Upper lobe of right lung (tissue), 1 donor: Measurements from ENCODE around the gene C1orf21. TPM values are rescaled to one million over a fixed set of nuclear protein-coding genes. Genes with fewer than 3 reads are reported as not detected.

Experiments used
- ATAC-seq: fragments of 200-7000 bp; cut with Tn5 transposase; one replicate; pipeline ENCODE4 v1.9.1; 2020; ENCODE audit warnings: mild to moderate bottlenecking, moderate library complexity
- DNase-seq: peaks from one replicate; pipeline ENCODE4 v3.0.0-alpha.2; 2020
- H3K27ac ChIP-seq: fragments of 200-600 bp; one replicate; pipeline ENCODE4 v1.8.0; 2022
- H3K27me3 ChIP-seq: fragments of 200-600 bp; one replicate; pipeline ENCODE4 v1.8.0; 2022; ENCODE audit warnings: mild to moderate bottlenecking
- H3K36me3 ChIP-seq: fragments of 200-600 bp; one replicate; pipeline ENCODE4 v1.8.0; 2022
- H3K4me1 ChIP-seq: fragments of 200-600 bp; one replicate; pipeline ENCODE4 v1.8.0; 2022
- H3K4me3 ChIP-seq: fragments of 200-600 bp; one replicate; pipeline ENCODE4 v1.8.0; 2022; ENCODE audit warnings: mild to moderate bottlenecking
- H3K9me3 ChIP-seq: fragments of 200-600 bp; one replicate; pipeline ENCODE4 v1.8.0; 2022
- intact Hi-C: fragments of 100-400 bp; cut with DNase I; formaldehyde crosslinking; loops from one replicate; pipeline ENCODE4 v1.11.0; 2022
- total RNA-seq: library from RNA; stranded (reverse); fragmentation: NEBNext Ultra II Directional; extraction: Animal tissue kit (Norgen Biotek cat#: 25700); gene quantifications from one replicate; pipeline ENCODE4 v1.2.1, GENCODE V29; 2021
- TF ChIP-seq, protein P1 (sequence below): fragments of 200-600 bp; IDR thresholded peaks from one replicate; pipeline ENCODE4 v1.8.0; 2022; ENCODE audit warnings: antibody characterized with exemption
- donor health status: DM: no; HTN: yes; CAD: no; lungs with severe emphysema.

C1orf21 gene
- total RNA-seq, 1 donor from 2014 or later: 78.8 TPM

DNA sequence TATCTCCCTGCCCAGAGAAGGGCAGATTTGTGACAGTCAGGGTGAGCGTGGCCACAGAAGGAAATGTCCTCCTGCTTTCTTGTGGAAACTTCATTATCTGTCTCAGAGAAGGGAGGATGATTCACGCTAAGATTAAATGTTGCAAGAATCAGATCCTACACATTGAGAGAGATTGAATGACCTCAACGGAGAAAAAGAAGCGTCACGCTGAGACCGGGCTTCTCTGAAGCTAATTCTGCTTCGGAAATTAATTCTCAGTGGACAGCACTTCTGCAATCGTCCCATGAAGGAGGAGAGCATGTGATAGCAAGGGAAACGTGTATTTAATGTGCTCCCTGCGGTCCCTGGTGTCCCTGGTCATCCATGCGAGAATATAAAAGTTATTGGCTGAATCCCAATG is 19.8 kb upstream of the C1orf21 start:
- H3K36me3 ChIP-seq: no peaks in the 10 kb centered on the region
- ATAC-seq: no peak
- H3K4me3 ChIP-seq: no peak overlapping the region
- TF ChIP-seq, protein P1, sequence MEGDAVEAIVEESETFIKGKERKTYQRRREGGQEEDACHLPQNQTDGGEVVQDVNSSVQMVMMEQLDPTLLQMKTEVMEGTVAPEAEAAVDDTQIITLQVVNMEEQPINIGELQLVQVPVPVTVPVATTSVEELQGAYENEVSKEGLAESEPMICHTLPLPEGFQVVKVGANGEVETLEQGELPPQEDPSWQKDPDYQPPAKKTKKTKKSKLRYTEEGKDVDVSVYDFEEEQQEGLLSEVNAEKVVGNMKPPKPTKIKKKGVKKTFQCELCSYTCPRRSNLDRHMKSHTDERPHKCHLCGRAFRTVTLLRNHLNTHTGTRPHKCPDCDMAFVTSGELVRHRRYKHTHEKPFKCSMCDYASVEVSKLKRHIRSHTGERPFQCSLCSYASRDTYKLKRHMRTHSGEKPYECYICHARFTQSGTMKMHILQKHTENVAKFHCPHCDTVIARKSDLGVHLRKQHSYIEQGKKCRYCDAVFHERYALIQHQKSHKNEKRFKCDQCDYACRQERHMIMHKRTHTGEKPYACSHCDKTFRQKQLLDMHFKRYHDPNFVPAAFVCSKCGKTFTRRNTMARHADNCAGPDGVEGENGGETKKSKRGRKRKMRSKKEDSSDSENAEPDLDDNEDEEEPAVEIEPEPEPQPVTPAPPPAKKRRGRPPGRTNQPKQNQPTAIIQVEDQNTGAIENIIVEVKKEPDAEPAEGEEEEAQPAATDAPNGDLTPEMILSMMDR: no peak
- intact Hi-C loops: no loop called here
- no peak for DNase-seq
- no peak overlapping the region for H3K27ac ChIP-seq
- H3K9me3 ChIP-seq: no peaks in the 10 kb centered on the region
- H3K27me3 ChIP-seq: no peaks in the 10 kb centered on the region
- H3K4me1 ChIP-seq: no peaks in the 10 kb centered on the region

- no peak for DNase-seq
- H3K27ac ChIP-seq: no peak overlapping the region
- no peaks in the 10 kb centered on the region for H3K9me3 ChIP-seq
- no peaks in the 10 kb centered on the region for H3K27me3 ChIP-seq
- no peak overlapping the region for H3K4me3 ChIP-seq
- no peaks in the 10 kb centered on the region for H3K36me3 ChIP-seq
- no peaks in the 10 kb centered on the region for H3K4me1 ChIP-seq
- ATAC-seq: no peak
- TF ChIP-seq, protein P1: no peak
- intact Hi-C loops: no loop called here
Observed at GRCh38 chr1:184367427-184368038, 19.3 kb upstream of the C1orf21 start.

- Histone ChIP-seq H3K27me3 (no peaks in the 10 kb centered on the region), H3K4me1 (no peaks in the 10 kb centered on the region), H3K9me3 (no peaks in the 10 kb centered on the region), H3K27ac (no peak overlapping the region), H3K36me3 (no peaks in the 10 kb centered on the region), H3K4me3 (no peak overlapping the region)
- DNase-seq: no peak
- intact Hi-C loops: no loop called here
- ATAC-seq: no peak
- TF ChIP-seq, protein P1: no peak
Observed at GRCh38 chr1:184368354-184368753, 18.5 kb upstream of the C1orf21 start.

- H3K27me3 ChIP-seq: no peaks in the 10 kb centered on the region
- H3K9me3 ChIP-seq: no peaks in the 10 kb centered on the region
- DNase-seq (no peak), ATAC-seq (no peak)
- H3K36me3 ChIP-seq: no peaks in the 10 kb centered on the region
- no peaks in the 10 kb centered on the region for H3K4me1 ChIP-seq
- TF ChIP-seq, protein P1: no peak
- intact Hi-C loops: no loop called here
- H3K27ac ChIP-seq: no peak overlapping the region
- H3K4me3 ChIP-seq: no peak overlapping the region
Observed at GRCh38 chr1:184370850-184371249, 16.0 kb upstream of the C1orf21 start.

GRCh38 chr1:184373155-184373554 is 13.7 kb upstream of the C1orf21 start:
- intact Hi-C loops: no loop called here
- ATAC-seq (no peak), DNase-seq (no peak)
- Histone ChIP-seq H3K4me1 (no peaks in the 10 kb centered on the region), H3K27me3 (no peaks in the 10 kb centered on the region), H3K27ac (no peak overlapping the region), H3K9me3 (no peaks in the 10 kb centered on the region), H3K4me3 (no peak overlapping the region), H3K36me3 (no peaks in the 10 kb centered on the region)
- TF ChIP-seq, protein P1: no peak

GRCh38 chr1:184376369-184376768 is 10.5 kb upstream of the C1orf21 start:
- DNase-seq: no peak
- Histone ChIP-seq H3K27ac (no peak overlapping the region), H3K4me3 (no peak overlapping the region), H3K4me1 (no peaks in the 10 kb centered on the region), H3K36me3 (no peaks in the 10 kb centered on the region), H3K27me3 (no peaks in the 10 kb centered on the region), H3K9me3 (no peaks in the 10 kb centered on the region)
- intact Hi-C loops: no loop called here
- TF ChIP-seq, protein P1: no peak
- ATAC-seq: no peak
